Measurements from ENCODE around the gene EZR. TPM values are rescaled to one million over a fixed set of nuclear protein-coding genes. Genes with fewer than 3 reads are reported as not detected.

Gene EZR
- total RNA-seq, 6 donors from 2014 or later = 188 to 810 (median 346) TPM

- Histone ChIP-seq H3K27ac (no peak overlapping the region), H3K27me3 (no peaks in the 10 kb centered on the region), H3K4me3 (no peak overlapping the region), H3K9me3 (no peaks in the 10 kb centered on the region), H3K4me1 (peaks cover 25 to 79% (median 53%) of the 10 kb centered on the region in 4 donors), H3K36me3 (peaks cover 6 to 14% (median 13%) of the 10 kb centered on the region in 4 donors)
- DNase-seq (no peak), ATAC-seq (ENCODE audit: low FRiP score in 2 of 2) (no peak)
- no peak for TF ChIP-seq POLR2A (IDR thresholded peaks at IDR 0.05)
- WGBS, 2 donors = 87 to 93% methylated on average over 5 of the region's 5 CpGs
Observed at GRCh38 chr6:158805698-158806377, 13.3 kb downstream of the EZR start.

DNA sequence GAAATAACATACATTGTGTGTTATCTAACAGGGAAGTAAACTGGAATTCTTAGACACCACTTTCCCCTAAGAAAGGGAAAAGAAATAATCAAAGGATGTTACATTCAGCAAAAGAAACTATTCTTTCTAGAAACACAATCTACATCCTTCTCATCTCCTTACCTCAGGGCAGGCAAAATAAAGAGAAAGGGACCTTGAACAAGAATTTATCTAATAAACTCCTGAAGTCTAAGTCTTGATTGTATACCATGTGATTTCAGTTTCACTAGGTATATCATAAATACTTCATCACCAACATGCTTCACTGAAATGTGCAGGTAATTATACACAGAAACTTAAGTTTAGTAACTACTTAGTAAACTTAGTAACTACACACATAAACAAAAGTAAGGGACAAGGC lies 15.0 kb downstream of the EZR start:
- H3K27me3 ChIP-seq = no peaks in the 10 kb centered on the region
- no peak for DNase-seq
- no peak for ATAC-seq (ENCODE audit: low FRiP score in 2 of 2)
- TF ChIP-seq POLR2A (IDR thresholded peaks at IDR 0.05) (no peak), EP300 (IDR thresholded peaks at IDR 0.05) (no peak), POLR2AphosphoS5 (IDR thresholded peaks at IDR 0.05) (no peak), CTCF (IDR thresholded peaks at IDR 0.05) (no peak)
- H3K27ac ChIP-seq = peak overlapping the region in 2 of 4 donors; percentile 42 to 57
- no peak overlapping the region for H3K4me3 ChIP-seq
- no peaks in the 10 kb centered on the region for H3K9me3 ChIP-seq
- H3K4me1 ChIP-seq = peaks cover 32 to 81% (median 57%) of the 10 kb centered on the region in 4 donors
- H3K36me3 ChIP-seq = peaks cover 3 to 14% (median 9%) of the 10 kb centered on the region in 4 donors

- ATAC-seq (ENCODE audit: low FRiP score in 2 of 2) (peak in 1 of 2 donors; percentile 38), DNase-seq (no peak)
- Histone ChIP-seq H3K4me3 (no peak overlapping the region), H3K36me3 (peaks cover 3 to 14% (median 9%) of the 10 kb centered on the region in 4 donors), H3K27me3 (no peaks in the 10 kb centered on the region), H3K4me1 (peaks cover 35 to 82% (median 58%) of the 10 kb centered on the region in 4 donors), H3K27ac (peak overlapping the region in 2 of 4 donors; percentile 42 to 57), H3K9me3 (no peaks in the 10 kb centered on the region)
- TF ChIP-seq CTCF (IDR thresholded peaks at IDR 0.05) (no peak), POLR2AphosphoS5 (IDR thresholded peaks at IDR 0.05) (no peak), EP300 (IDR thresholded peaks at IDR 0.05) (no peak), POLR2A (IDR thresholded peaks at IDR 0.05) (no peak)
- 21 to 32% methylated on average over 5 of the region's 5 CpGs for WGBS, 2 donors
Observed at GRCh38 chr6:158803733-158804143, 15.4 kb downstream of the EZR start.

GRCh38 chr6:158801655-158802294 lies 17.4 kb downstream of the EZR start:
- Histone ChIP-seq H3K27me3 (no peaks in the 10 kb centered on the region), H3K27ac (no peak overlapping the region), H3K4me1 (peaks cover 49 to 90% (median 67%) of the 10 kb centered on the region in 4 donors), H3K4me3 (no peak overlapping the region), H3K36me3 (peaks cover 0 to 8% (median 4%) of the 10 kb centered on the region in 4 donors), H3K9me3 (no peaks in the 10 kb centered on the region)
- 88 to 94% methylated on average over 3 to 7 of the region's 7 CpGs for WGBS, 2 donors
- peak in 1 of 2 donors; percentile 48 for ATAC-seq (ENCODE audit: low FRiP score in 2 of 2)
- TF ChIP-seq POLR2AphosphoS5 (IDR thresholded peaks at IDR 0.05) = peak in 1 of 2 donors; percentile 3
- no peak for TF ChIP-seq POLR2A (IDR thresholded peaks at IDR 0.05)
- DNase-seq = no peak

- Histone ChIP-seq H3K4me1 (peaks cover 52 to 88% (median 73%) of the 10 kb centered on the region in 4 donors), H3K36me3 (peaks cover 0 to 11% (median 4%) of the 10 kb centered on the region in 4 donors), H3K27me3 (no peaks in the 10 kb centered on the region), H3K27ac (peak overlapping the region; percentile 33 to 63 (median 50)), H3K4me3 (no peak overlapping the region), H3K9me3 (no peaks in the 10 kb centered on the region)
- DNase-seq = peak in 1 of 2 donors; percentile 48
- TF ChIP-seq CTCF (IDR thresholded peaks at IDR 0.05) (peak in 1 of 6 experiments; percentile 11), POLR2AphosphoS5 (IDR thresholded peaks at IDR 0.05) (no peak)
- no peak for ATAC-seq (ENCODE audit: low FRiP score in 2 of 2)
- 30 to 37% methylated on average over 11 of the region's 11 CpGs for WGBS, 2 donors
Observed at GRCh38 chr6:158799051-158799792, 19.9 kb downstream of the EZR start.
